H1 (cell line): ENCODE data around the gene CPXM1. TPM values are rescaled to one million over a fixed set of nuclear protein-coding genes. Genes with fewer than 3 reads are reported as not detected.
A peak's percentile ranks its signal among the peaks of the same experiment; 100 is the strongest.

ENCODE experiments used
- CTCF ChIA-PET: fragments of 300-600 bp; sonication (Branson Sonifier 250); formaldehyde crosslinking; loops from one replicate; lab custom pipeline; 2021; ENCODE audit not compliant: partially characterized antibody; lab: Charles Lee
- POLR2A ChIA-PET: fragments of 300-600 bp; sonication (Branson Sonifier 250); formaldehyde crosslinking; loops from one replicate; lab custom pipeline; 2021; ENCODE audit warnings: inconsistent platforms; ENCODE audit not compliant: partially characterized antibody; lab: Charles Lee
- DNase-seq, 2 experiments: peaks; one replicate each; pipeline versions ENCODE4 v3.0.0 to v3.0.0-alpha.2; 2010 to 2022; ENCODE audit warnings: low spot score in 2 of 2, low read depth in 1 of 2, mixed read lengths in 1 of 2
- FAIRE-seq: peaks from 2 replicates; lab custom pipeline; 2011; peaks lifted over from hg19 to GRCh38; lab: Jason Lieb, UNC
- H2AFZ ChIP-seq: 2 replicates; pipeline ENCODE4 v1.8.1; 2012; ENCODE audit warnings: low read length, inconsistent platforms
- H2AK5ac ChIP-seq: 2 replicates; pipeline ENCODE4 v1.6.1; 2013; ENCODE audit warnings: low read depth, low read length
- H2BK120ac ChIP-seq: replicated peaks from 2 replicates; pipeline ENCODE3; 2013; ENCODE audit warnings: low read depth, low read length, inconsistent platforms
- H2BK12ac ChIP-seq: 2 replicates; pipeline ENCODE4 v1.6.1; 2013; ENCODE audit warnings: low read depth, low read length
- H2BK15ac ChIP-seq: 2 replicates; pipeline ENCODE4 v1.6.1; 2013; ENCODE audit warnings: low read length
- H2BK20ac ChIP-seq: 2 replicates; pipeline ENCODE4 v1.6.1; 2013; ENCODE audit warnings: low read length
- H2BK5ac ChIP-seq: 2 replicates; pipeline ENCODE4 v1.6.1; 2013; ENCODE audit warnings: low read depth, low read length
- H3K14ac ChIP-seq: 2 replicates; pipeline ENCODE4 v1.6.1; 2013; ENCODE audit warnings: inconsistent platforms; ENCODE audit not compliant: insufficient read length
- H3K18ac ChIP-seq: 2 replicates; pipeline ENCODE4 v1.6.1; 2013; ENCODE audit warnings: low read length; ENCODE audit errors: extremely low read depth
- H3K23ac ChIP-seq: 2 replicates; pipeline ENCODE4 v1.6.1; 2013; ENCODE audit warnings: inconsistent platforms; ENCODE audit not compliant: insufficient read length
- H3K23me2 ChIP-seq: 2 replicates; pipeline ENCODE4 v1.6.1; 2013; ENCODE audit warnings: low read depth, low read length
- H3K27ac ChIP-seq: 2 replicates; pipeline ENCODE4 v1.6.1; 2011; ENCODE audit warnings: low read depth, low read length, inconsistent platforms
- H3K27me3 ChIP-seq, 4 experiments: replicated peaks in 1 of 4; 1 replicate in 1 of 4; 2 replicates in 3 of 4; pipeline versions ENCODE4 v1.6.1 to v1.8.1; 2011 to 2013; ENCODE audit warnings: low read length in 3 of 4, mild to moderate bottlenecking in 3 of 4, inconsistent platforms in 2 of 4, mixed read lengths in 2 of 4, moderate library complexity in 1 of 4; ENCODE audit not compliant: control insufficient read depth in 3 of 4, insufficient read depth in 3 of 4; ENCODE audit errors: extremely low read depth in 1 of 4
- H3K36me3 ChIP-seq, 4 experiments: 2 replicates each; pipeline versions ENCODE4 v1.6.1 to v1.8.1; 2011 to 2013; ENCODE audit warnings: mild to moderate bottlenecking in 4 of 4, low read length in 3 of 4, moderate library complexity in 2 of 4, control low read depth in 1 of 4, inconsistent platforms in 1 of 4; ENCODE audit not compliant: insufficient read depth in 4 of 4, control insufficient read depth in 2 of 4
- H3K4ac ChIP-seq: replicated peaks from 2 replicates; pipeline ENCODE3; 2013; ENCODE audit warnings: low read length, low read depth, mixed read lengths, inconsistent platforms; ENCODE audit not compliant: insufficient read length
- H3K4me1 ChIP-seq, 4 experiments: replicated peaks in 1 of 4; 1 replicate in 1 of 4; 2 replicates in 3 of 4; pipeline versions ENCODE4 v1.6.1 to v1.8.1; 2011 to 2013; ENCODE audit warnings: low read length in 3 of 4, inconsistent platforms in 2 of 4, mixed read lengths in 1 of 4; ENCODE audit not compliant: insufficient read depth in 4 of 4, control insufficient read depth in 3 of 4
- H3K4me2 ChIP-seq, 2 experiments: 2 replicates each; pipeline versions ENCODE4 v1.6.1 to v1.8.1; 2011 to 2013; ENCODE audit warnings: low read depth in 2 of 2, low read length in 2 of 2, control low read depth in 1 of 2, inconsistent platforms in 1 of 2, mild to moderate bottlenecking in 1 of 2; ENCODE audit not compliant: insufficient read depth in 1 of 2
- H3K4me3 ChIP-seq, 4 experiments: fragments of 200-600, 300-600 bp in 1 of 4; sonication (generic), shearing (Covaris generic), sonication (Bioruptor Twin) in 1 of 4; 2 replicates each; pipeline versions ENCODE4 v1.5.1 to v1.8.1; 2011 to 2016; ENCODE audit warnings: low read length in 4 of 4, low read depth in 3 of 4, control low read depth in 2 of 4, inconsistent platforms in 2 of 4, mild to moderate bottlenecking in 2 of 4, mixed read lengths in 1 of 4, moderate library complexity in 1 of 4; ENCODE audit not compliant: insufficient read depth in 2 of 4; ENCODE audit errors: extremely low read depth in 1 of 4
- H3K56ac ChIP-seq: replicated peaks from 2 replicates; pipeline ENCODE3; 2013; ENCODE audit warnings: low read depth, mild to moderate bottlenecking, mixed read lengths, low read length, inconsistent platforms; ENCODE audit not compliant: insufficient read length
- H3K79me1 ChIP-seq: 2 replicates; pipeline ENCODE4 v1.6.1; 2013; ENCODE audit warnings: low read depth, low read length, control low read depth
- H3K79me2 ChIP-seq, 2 experiments: 2 replicates each; pipeline versions ENCODE4 v1.6.1 to v1.8.1; 2012 to 2013; ENCODE audit warnings: low read length in 2 of 2, mild to moderate bottlenecking in 2 of 2, inconsistent platforms in 1 of 2; ENCODE audit not compliant: insufficient read depth in 2 of 2, control insufficient read depth in 1 of 2
- H3K9ac ChIP-seq, 4 experiments: replicated peaks in 1 of 4; 1 replicate in 1 of 4; 2 replicates in 3 of 4; pipeline versions ENCODE4 v1.6.1 to v1.8.1; 2011 to 2013; ENCODE audit warnings: low read depth in 3 of 4, low read length in 3 of 4, control low read depth in 2 of 4, mild to moderate bottlenecking in 2 of 4, moderate library complexity in 2 of 4, inconsistent platforms in 1 of 4; ENCODE audit errors: extremely low read depth in 1 of 4
- H3K9me3 ChIP-seq, 2 experiments: 2 replicates each; pipeline versions ENCODE4 v1.6.1 to v1.8.1; 2012 to 2013; ENCODE audit warnings: mild to moderate bottlenecking in 2 of 2, moderate library complexity in 2 of 2, control low read depth in 1 of 2, inconsistent platforms in 1 of 2, low read depth in 1 of 2, low read length in 1 of 2, mixed read lengths in 1 of 2; ENCODE audit not compliant: insufficient read depth in 2 of 2
- H4K20me1 ChIP-seq, 2 experiments: replicated peaks in 1 of 2; 2 replicates each; pipeline versions ENCODE3 to v1.8.1; 2011 to 2013; ENCODE audit warnings: inconsistent platforms in 2 of 2, low read length in 2 of 2, mild to moderate bottlenecking in 1 of 2; ENCODE audit not compliant: insufficient read depth in 2 of 2, control insufficient read depth in 1 of 2
- H4K5ac ChIP-seq: 2 replicates; pipeline ENCODE4 v1.6.1; 2013; ENCODE audit warnings: low read length, low read depth, mixed read lengths, inconsistent platforms; ENCODE audit not compliant: insufficient read length
- H4K8ac ChIP-seq: 2 replicates; pipeline ENCODE4 v1.8.0; 2013; ENCODE audit warnings: mild to moderate bottlenecking, moderate library complexity, low read length, inconsistent platforms; ENCODE audit not compliant: insufficient read depth; ENCODE audit errors: extremely low read depth
- H4K91ac ChIP-seq: replicated peaks from 2 replicates; pipeline ENCODE3; 2013; ENCODE audit warnings: low read length, mixed read lengths, inconsistent platforms; ENCODE audit not compliant: insufficient read length
- ASH2L ChIP-seq: fragments of 200-600, 300-600 bp; sonication (generic); IDR thresholded peaks from one replicate; pipeline ENCODE4 v1.7.1; 2017; ENCODE audit warnings: low read length
- CBX8 ChIP-seq: fragments of 300-800, 300-1000 bp; sonication (generic); IDR thresholded peaks from 2 replicates; pipeline ENCODE4 v1.7.1; 2016; ENCODE audit warnings: low read depth, low read length, borderline replicate concordance
- EGR1 ChIP-seq: IDR thresholded peaks from 2 replicates; pipeline ENCODE4 v1.6.1; 2011; ENCODE audit warnings: low read depth, low read length, borderline replicate concordance
- FOSL1 ChIP-seq: IDR thresholded peaks from 2 replicates; pipeline ENCODE4 v1.6.1; 2011; ENCODE audit warnings: mild to moderate bottlenecking, low read depth, low read length, moderate library complexity; ENCODE audit not compliant: insufficient read depth
- NRF1 ChIP-seq: IDR thresholded peaks from 2 replicates; pipeline ENCODE4 v1.6.1; 2011; ENCODE audit warnings: mild to moderate bottlenecking, low read depth, low read length, improper control_type of control experiment
- POLR2AphosphoS5 ChIP-seq: IDR thresholded peaks from 2 replicates; pipeline ENCODE4 v1.6.1; 2011; ENCODE audit warnings: low read depth, low read length
- SAP30 ChIP-seq: fragments of 300-600 bp; sonication (generic); IDR thresholded peaks from 2 replicates; pipeline ENCODE4 v1.7.1; 2012; ENCODE audit warnings: low read length, moderate library complexity, mild to moderate bottlenecking, inconsistent platforms; ENCODE audit not compliant: insufficient read depth, insufficient replicate concordance
- SUZ12 ChIP-seq: fragments of 200-600 bp; sonication (generic); IDR thresholded peaks from 2 replicates; pipeline ENCODE4 v1.6.1; 2012; ENCODE audit warnings: mild to moderate bottlenecking, inconsistent platforms, low read length, moderate library complexity, mixed read lengths
- TBP ChIP-seq: IDR thresholded peaks from 2 replicates; pipeline ENCODE4 v1.6.1; 2011; ENCODE audit warnings: low read depth, low read length, improper control_type of control experiment
- WGBS, 2 experiments: shearing (Covaris generic) in 1 of 2; methylation state at CpG; one replicate each; pipeline versions ENCODE4 v1.1.6 to v1.1.7; 2013 to 2015; ENCODE audit warnings: low lambda C conversion rate in 2 of 2, mixed read lengths in 2 of 2, inconsistent platforms in 1 of 2, low coverage in 1 of 2, missing lambda C conversion rate in 1 of 2; ENCODE audit not compliant: insufficient replicate concordance in 2 of 2, insufficient coverage in 1 of 2, insufficient read length in 1 of 2; ENCODE audit errors: extremely low coverage in 1 of 2, missing lambda C conversion rate in 1 of 2; 5-methylcytosine and 5-hydroxymethylcytosine counted together
- polyA plus RNA-seq, 7 experiments: library from polyadenylated mRNA; depleted of rRNA in 3 of 7; stranded (reverse) in 5 of 7; unstranded in 2 of 7; fragments of >200 nt in 5 of 7; fragments of 200-250 nt in 2 of 7; gene quantifications; 1 replicate in 5 of 7; 2 replicates in 1 of 7; 4 replicates in 1 of 7; pipeline versions ENCODE4 v1.2.1 to v1.2.3, GENCODE V29; 2011 to 2013; ENCODE audit warnings: missing spikeins in 2 of 7, mixed read lengths in 2 of 7
- total RNA-seq: library from RNA; stranded (reverse); fragmentation: NEBNext Ultra II Directional; extraction: Animal tissue kit (Norgen Biotek cat#: 25700); gene quantifications from 2 replicates; pipeline ENCODE4 v1.2.1, GENCODE V29; 2021
- TF ChIP-seq, protein P1 (sequence below): IDR thresholded peaks from 2 replicates; pipeline ENCODE4 v1.6.1; 2012; ENCODE audit warnings: low read length, inconsistent platforms

The CPXM1 gene
- total and polyA plus RNA-seq, 2 of the 8 experiments (the other 6 are each of a cell fraction or from before 2014, with no cell fraction given): 31.3 to 81.9 TPM

DNA sequence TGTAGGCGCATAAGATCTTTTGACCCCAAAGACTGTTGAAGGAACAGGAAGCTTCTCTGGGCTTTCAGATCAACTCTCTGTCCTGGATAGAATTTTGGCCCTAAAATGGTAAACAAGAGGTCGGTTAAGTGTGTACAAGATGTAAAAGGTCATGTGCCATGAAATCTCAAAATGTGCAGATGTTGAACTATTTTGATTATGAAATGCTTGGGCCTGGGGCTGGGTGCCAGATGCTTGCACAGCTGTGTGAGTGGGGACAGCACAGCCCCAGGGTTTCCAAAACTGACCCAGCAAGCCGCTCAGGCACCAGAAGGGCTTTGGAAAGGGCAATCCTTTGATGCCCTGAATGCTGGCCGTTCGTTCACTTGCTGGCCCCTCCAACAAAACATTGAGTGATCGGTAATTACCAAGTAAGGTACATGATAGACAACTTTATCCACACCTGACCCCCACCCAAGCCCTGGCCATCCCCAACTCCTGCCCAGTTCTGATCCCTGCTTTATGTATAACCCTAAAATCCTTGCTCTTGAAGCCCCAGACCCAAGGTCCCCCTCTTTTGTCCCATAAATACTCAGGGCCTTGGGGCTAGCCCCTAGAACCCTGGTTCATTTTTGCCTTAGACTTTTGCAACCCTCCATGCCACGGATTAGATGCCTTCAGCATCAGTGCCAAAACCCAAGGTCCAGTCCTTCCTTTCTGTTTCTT, 17.6 kb upstream of the CPXM1 start:
- no peak overlapping the region for H2BK120ac ChIP-seq
- H3K36me3 ChIP-seq: 0 out of 8 replicates have a peak, but pooled peaks cover 0 to 2% (median 0%) of the 10 kb centered on the region in 4 experiments
- CTCF ChIA-PET: interaction anchor here (0.9 to 2.4 kb wide), 5 partner anchors 9 to 118 kb away, joined by 3 to 9 read pairs (median 4); no protein-coding TSS in a partner anchor
- no peak overlapping the region for H2BK20ac ChIP-seq
- H2AK5ac ChIP-seq: no peak overlapping the region
- TF ChIP-seq SAP30 (no peak), EGR1 (no peak), TBP (no peak), FOSL1 (no peak), POLR2AphosphoS5 (no peak), ASH2L (no peak), SUZ12 (no peak), CBX8 (no peak), NRF1 (no peak)
- TF ChIP-seq, protein P1, sequence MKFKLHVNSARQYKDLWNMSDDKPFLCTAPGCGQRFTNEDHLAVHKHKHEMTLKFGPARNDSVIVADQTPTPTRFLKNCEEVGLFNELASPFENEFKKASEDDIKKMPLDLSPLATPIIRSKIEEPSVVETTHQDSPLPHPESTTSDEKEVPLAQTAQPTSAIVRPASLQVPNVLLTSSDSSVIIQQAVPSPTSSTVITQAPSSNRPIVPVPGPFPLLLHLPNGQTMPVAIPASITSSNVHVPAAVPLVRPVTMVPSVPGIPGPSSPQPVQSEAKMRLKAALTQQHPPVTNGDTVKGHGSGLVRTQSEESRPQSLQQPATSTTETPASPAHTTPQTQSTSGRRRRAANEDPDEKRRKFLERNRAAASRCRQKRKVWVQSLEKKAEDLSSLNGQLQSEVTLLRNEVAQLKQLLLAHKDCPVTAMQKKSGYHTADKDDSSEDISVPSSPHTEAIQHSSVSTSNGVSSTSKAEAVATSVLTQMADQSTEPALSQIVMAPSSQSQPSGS: no peak
- TF ChIP-seq, all 59 proteins: peak for 0
- Histone ChIP-seq H2BK15ac (no peak overlapping the region), H3K14ac (no peak overlapping the region), H3K9me3 (no peaks in the 10 kb centered on the region; a peak in 1 of 4 replicates), H4K8ac (no peak overlapping the region), H4K91ac (no peak overlapping the region), H3K18ac (no peak overlapping the region), H4K20me1 (no peaks in the 10 kb centered on the region), H2BK5ac (no peak overlapping the region), H3K79me1 (no peaks in the 10 kb centered on the region), H3K4me1 (peaks cover 0 to 14% (median 9%) of the 10 kb centered on the region in 4 experiments; a peak in 6 of 7 replicates), H2BK12ac (0 out of 2 replicates have a peak overlapping the region, but pooled peaks have one; percentile 9), H3K23me2 (peaks cover 3% of the 10 kb centered on the region; the same call in 1 of the 2 replicates), H3K4ac (no peak overlapping the region), H3K4me2 (no peak overlapping the region), H3K27ac (no peak overlapping the region), H3K27me3 (peaks cover 20 to 39% (median 31%) of the 10 kb centered on the region in 4 experiments), H3K79me2 (no peaks in the 10 kb centered on the region), H3K4me3 (no peak overlapping the region), H3K23ac (no peak overlapping the region), H3K56ac (no peak overlapping the region), H4K5ac (no peak overlapping the region), H3K9ac (no peak overlapping the region), H2AFZ (no peak overlapping the region)
- WGBS, 2 experiments: 90% methylated on average over 7 of the region's 7 CpGs; no CpG with 5 or more reads in 1 of the 2 experiments
- DNase-seq (peak in 1 of 2 experiments; percentile 13), FAIRE-seq (no peak)
- POLR2A ChIA-PET: interaction anchor here (1.1 kb wide), 1 partner anchor 351 kb away, joined by 3 read pairs; no protein-coding TSS in a partner anchor
